ENCODE data around the gene GJB6.
"Not testable (repeated sequence)": the region's sequence is repeated elsewhere in the genome, so short reads cannot be mapped to it uniquely, and the experiment has no call there.

The GJB6 gene

DNA sequence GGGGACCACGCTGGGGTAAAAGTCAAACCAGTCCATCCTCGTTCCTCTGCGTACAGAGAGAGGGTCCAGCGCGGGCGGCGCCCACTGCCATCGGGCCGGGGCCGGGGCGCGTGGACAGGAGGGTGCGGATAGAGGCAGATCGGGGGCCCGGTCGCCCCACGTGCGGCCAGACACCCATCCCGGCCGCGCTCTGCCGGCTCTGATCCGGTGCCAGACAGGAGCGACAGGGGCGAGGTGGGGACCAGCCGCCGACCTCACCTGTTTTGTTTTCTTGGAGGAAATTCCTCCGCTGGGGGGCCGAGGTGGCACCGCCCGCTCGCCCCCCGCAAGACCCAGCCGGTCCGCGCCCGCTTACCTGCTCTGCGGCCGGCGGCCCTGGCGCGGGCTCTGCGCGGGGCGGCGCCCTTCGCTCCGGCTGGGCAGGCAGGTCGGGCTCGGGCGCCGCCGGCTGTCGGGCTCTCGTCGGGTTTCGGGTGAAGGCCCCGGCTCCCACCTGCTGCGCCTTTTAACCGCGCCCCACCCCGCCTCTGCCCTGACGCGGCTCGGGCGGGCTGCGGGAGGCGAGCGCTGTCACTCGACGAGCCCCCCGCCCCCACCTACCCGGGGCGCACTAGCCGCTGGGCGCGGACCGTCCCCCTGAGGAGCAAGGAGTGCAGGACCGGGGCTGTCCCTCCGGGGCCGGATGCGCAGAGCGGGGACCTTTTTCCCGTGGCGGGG lies at the start of gene GJB6:
GJB6 (minus strand) TSS at position 481 of the 717 bp plus-strand sequence. CDS start 8,839 bp downstream, outside the sequence.
- DNase-seq: peak; percentile 10

DNA sequence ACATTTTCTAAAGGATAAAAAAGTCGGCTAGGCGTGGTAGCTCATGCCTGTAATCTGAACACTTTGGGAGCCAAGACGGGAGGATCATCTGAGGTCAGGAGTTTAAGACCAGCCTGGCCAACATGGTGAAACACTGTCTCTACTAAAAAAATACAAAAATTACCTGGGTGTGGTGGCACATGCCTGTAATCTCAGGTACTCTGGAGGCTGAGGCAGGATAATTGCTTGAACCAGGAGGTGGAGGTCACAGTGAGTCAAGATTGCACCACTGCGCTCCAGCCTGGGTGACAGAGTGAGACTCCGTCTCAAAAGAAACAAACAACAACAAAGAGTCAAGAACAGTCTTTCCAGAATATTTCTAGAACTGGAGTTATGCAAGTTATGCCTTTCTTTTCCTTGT lies 44.8 kb upstream of the GJB6 start:
- not testable (repeated sequence) for DNase-seq

DNA sequence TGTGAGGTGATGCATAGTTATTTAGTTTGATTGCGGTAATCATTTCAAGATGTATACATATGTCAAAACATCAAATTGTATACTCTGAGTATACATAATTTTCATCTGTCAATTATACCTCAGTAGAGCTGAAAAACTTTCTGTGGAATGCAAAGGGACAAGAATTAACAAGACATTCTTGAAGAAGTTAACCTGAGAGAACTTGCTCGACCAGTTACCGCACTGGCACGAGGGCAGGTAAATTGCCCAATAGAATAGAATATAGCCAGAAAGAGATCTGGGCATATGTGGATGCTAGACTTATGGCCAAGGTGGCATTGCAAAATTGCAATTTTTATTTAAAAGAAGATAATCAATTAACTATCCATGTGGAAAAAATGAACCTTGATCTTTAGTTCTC lies 42.3 kb upstream of the GJB6 start:
- no peak for DNase-seq

DNA sequence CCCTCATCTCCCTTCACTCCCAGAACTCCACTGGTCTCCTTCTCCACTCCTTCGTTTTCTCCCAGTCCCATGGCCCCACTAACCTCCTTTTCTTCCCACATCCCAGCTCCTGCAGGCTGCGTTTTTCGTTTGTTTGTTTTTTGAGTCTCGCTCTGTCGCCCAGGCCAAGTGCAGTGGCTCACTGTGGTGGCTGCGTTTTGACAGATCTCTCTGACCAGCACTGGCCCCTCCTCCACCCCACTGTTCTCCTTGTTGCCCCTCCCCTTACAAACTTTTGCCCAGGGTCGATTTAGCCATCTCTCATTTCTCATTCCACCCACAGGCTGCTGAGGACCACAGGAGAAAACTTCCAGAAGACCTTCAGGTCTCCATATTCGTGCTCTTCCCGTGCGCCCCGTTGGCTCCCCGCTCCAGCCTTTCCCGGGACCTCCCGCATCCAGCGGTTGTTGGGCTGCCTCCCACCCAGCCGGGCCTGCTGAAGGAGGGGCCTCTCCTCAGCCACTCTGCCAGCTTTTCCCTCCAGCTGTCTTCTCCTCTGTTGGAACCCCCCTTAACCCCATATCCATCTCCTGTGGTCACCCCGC lies 40.6 kb upstream of the GJB6 start:
- no peak for DNase-seq

DNA sequence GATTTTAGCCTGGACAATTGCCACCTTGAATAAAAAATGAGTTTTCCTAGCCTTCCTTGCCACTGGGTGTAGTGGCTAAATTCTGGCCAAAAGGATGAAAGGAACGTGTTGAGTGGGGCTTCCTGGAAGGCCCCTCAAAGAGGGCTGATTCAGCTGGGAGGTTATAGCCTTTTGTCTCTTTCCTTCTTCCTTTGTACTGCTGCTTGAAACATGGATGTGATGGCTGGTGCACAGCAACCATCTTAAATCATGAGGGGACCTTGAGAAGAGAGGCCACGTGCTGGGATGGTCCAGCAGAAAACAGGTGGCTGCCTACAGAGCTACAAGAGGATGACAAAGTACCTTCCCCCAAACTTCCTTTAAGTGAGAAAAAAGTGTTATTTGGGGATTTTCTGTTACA lies 40.0 kb upstream of the GJB6 start:
- DNase-seq: no peak

DNA sequence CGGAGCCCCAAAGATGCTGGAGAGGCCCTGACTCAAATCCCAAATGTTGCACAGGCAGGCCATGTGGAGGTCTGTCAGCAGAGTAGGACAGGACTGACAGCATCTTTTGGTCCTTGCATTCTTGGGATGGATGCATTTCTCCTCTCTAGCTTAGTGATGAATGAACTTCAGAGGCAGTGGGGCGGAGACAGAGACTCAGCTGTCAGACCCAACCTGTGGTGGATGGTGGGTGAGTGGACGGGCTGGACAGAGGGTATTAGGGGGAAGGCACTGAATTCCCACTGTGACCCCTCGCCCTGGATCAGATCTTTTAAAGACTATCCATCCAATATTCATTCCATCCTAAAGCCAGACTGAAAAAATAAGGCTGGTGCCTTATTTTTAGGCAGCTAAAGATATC lies 39.3 kb upstream of the GJB6 start:
- DNase-seq: no peak

DNA sequence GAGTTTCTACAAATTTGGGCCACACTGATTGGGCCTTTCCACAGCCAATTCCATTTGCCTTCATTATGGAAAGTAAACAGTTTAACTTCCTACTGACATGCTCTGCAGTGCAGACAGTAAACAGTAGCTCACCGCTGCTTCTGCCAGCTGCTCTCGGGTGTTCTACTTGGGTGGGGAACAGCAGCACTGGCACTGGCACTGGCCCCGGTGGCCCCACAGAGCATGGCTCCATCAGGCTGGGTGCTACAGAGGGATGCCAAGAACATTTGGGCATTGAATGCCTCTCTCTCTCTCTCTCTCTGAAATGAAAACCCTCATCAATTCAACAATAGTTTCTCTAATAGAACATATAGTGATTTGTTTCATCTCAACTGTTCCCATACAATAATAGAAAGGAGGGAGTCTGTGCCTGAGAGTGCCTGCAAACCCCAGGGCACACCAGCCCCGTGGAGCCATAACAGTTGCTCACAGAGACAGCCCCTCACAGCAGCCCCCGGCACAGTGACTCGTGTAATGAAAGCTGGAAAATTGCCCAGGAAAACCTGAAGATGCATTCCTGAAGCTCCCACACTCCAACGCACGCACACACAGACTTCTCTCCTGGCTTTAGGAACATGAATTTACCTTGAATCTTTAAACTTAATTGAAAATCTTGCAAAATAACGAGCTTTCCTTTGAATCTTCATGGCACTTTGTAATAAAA lies 38.2 kb upstream of the GJB6 start:
- DNase-seq: no peak

GRCh38 chr13:20264271-20265018 lies 32.3 kb upstream of the GJB6 start:
- DNase-seq: peak; percentile 43

- no peak for DNase-seq
These were observed 31.4 kb upstream of the GJB6 start for GRCh38 chr13:20263393-20264044.

DNA sequence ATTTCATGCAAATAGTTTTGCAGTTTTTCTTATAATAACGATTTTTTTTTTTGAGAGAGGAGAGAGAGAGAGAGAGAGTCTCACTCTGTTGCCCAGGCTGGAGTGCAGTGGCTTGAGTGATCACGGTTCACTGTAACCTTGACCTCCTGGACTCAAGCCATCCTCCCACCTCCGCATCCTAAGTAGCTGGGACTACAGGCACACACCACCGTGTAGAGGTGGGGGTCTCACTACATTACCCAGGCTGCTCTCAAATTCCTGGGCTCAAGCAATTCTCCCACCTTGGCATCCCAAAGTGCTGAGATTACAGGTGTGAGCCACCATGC lies 26.8 kb upstream of the GJB6 start:
- DNase-seq: no peak

DNA sequence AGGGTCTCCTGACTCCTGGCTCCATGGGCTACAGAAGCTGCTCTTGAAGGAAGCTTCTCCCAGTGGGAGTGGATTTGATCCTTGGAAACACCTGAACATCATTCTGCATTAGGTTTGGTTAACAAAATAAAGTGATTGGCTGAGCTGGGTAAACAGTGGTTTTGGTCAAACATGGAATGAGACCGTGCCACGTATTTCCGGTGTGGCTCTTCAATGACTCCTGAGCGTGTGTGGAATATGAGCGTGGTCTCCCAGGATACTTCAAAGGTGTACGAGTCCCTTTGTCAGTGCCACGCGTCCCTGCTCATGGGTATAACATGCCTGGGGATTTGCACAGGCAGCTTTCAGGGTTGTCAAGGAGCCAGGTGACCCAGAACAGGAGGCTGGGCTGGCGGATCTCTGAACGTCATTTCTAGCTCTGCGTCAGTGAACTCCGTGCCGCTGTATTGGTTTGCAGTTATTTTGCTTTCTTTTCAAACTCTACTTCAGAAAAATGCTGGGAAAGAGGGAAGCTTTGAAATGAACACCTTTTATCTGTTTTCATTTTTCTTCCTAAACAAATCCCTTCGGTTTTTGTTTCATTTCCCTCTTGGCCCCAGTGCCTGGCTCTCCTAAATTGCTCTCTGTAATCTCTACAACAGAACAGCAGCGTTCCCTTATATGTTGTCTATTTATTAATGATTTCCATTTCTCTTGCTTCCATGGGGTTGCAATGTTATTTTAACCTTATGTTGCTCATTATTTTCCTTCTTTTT lies 26.3 kb upstream of the GJB6 start:
- DNase-seq: no peak

GRCh38 chr13:20254076-20254475 lies 22.0 kb upstream of the GJB6 start:
- DNase-seq: no peak

GRCh38 chr13:20249913-20250312 lies 17.8 kb upstream of the GJB6 start:
- DNase-seq: no peak

DNA sequence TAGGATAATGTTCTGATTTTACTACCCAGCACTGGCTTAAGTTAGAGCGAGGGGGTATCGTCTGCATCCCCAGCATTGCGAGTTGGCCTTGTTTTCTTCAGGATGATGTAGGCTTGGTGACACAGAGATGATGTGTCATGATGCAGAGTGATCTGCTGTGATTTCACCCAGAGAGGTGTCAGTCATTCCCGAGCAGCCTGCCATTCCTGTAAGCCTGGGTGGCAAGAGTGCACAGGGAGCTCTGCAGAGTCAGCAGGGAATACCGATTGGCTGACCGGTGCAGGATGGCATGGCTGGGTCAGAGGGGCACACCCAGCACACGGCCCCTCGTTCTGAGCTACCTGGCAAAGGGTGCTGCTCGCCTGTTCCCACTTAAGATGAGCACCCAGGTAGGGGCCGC lies 15.8 kb upstream of the GJB6 start:
- DNase-seq: no peak

DNA sequence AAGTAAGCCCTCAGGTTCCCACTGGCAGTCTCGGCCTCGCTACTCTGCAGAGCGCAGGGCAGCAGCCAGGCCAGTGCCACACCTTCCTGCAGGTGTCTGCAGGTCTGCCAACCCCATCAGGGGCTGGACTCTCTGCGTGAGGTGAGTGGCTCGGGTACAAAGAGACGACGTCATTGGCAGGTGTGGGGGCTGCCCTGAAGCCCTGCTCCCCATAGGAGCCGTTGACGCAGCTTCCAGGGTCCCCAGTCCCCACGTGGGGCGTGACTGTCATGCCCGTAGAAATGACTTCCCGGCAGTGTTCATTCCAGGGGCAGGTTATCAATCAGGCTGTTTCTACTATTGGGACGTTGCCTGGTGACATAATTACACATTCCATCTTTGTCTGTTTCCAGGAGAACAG lies 15.3 kb upstream of the GJB6 start:
- DNase-seq: no peak

DNA sequence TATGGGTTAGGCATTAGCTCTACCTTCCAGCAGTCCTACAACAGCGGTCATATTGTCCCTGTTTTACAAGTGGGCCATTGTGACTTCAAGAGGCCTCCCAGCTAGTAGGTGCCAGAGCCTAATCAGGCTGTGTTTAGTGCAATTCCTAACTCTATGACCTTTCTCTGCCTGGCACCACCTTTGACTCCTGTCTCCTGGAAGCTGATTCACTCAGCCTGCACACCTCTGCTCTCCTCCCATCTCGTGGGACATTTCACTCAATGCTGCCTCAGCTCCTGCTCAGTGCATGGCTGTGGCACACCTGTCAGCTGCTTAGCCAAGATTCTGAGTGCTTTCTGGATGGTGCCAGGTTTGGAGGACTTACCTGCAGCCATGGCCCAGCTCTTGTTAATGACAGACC lies 9.5 kb upstream of the GJB6 start:
- no peak for DNase-seq

DNA sequence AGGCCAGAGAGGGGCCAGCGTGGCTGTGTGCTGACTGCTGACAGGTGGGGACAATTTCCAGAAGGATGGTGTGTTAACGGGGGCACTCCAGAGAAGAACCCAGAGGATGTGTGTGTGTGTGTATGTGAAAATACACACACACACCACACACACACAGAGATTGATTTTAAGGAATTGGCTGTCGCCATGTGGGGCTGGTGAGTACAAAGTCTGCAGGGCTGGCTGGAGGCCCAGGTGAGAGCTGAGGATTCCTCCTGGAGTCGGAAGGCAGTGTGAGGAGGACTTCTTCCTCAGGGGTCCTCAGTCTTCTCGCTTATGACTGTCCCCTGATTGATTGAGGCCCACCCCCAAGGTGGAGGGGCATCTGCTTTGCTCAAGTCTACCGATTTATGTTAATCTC lies 7.6 kb upstream of the GJB6 start:
- no peak for DNase-seq

DNA sequence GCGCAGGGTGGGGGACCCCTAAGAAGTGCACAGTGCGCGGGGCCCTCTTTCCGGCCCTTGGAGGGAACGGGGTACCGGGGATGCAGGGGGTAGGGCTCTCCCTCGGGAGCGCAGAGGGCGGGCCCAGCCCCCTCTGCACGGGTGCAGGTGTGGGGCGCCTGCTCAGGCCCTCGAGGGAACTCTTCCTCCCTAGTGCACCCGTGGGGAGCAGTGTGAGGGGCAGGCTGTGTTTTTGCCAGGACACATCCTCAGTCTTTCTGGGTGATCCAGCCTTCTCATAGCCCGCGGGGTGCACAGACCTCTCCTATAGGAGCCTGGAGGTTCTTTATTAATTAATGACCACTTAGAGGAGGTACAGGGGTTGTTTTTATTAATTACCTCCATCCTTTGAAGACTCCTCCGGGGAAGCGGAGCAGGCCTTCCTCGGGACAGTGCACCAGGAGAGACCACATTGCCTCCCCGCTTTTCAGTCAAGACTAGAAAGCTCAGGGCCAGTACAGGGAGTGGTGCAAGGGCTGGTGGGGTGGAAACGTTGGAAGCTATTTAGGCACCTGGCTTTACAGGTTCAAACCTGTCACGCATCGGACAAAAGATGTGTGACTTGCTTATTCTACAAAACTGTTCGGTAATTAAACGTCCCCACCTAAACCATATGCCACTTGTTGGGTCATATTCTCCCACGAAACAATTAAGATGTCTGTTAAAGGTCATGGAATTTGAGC lies 598 bp upstream of the GJB6 start:
- no peak for DNase-seq

- peak; percentile 28 for DNase-seq
These were observed 943 bp downstream of the GJB6 start for GRCh38 chr13:20230913-20231838.

- no peak for DNase-seq
These were observed 4.4 kb downstream of the GJB6 start for GRCh38 chr13:20227730-20228129.

GRCh38 chr13:20227288-20227687 lies 4.8 kb downstream of the GJB6 start:
- no peak for DNase-seq

Data from activated CD4-positive, alpha-beta T cell treated with anti-CD3 and anti-CD28 coated beads, Interleukin-10, Interleukin-2, amounts not matched to agents 100 ng/mL and 50 ng/mL, durations not matched to agents 16 hours and 8 hours (primary cell).